Stomach (tissue), 4 donors: ENCODE measurements around the gene EBF3.

Experiments used
- CTCF ChIP-seq, 7 experiments: fragments of 450-650 bp in 4 of 7; fragments of 200-600 bp in 3 of 7; sonication (generic) in 3 of 7; IDR thresholded peaks; one replicate each; pipeline ENCODE4 v1.5.1; 2016 to 2019; ENCODE audit warnings: antibody characterized with exemption in 7 of 7, control low read depth in 2 of 7, mild to moderate bottlenecking in 1 of 7
- EP300 ChIP-seq: sonication (generic); formaldehyde crosslinking; IDR thresholded peaks from one replicate; pipeline ENCODE4 v1.6.1; 2017; ENCODE audit warnings: antibody characterized with exemption
- POLR2A ChIP-seq, 4 donors: fragments of 450-650 bp; IDR thresholded peaks; one replicate each; pipeline ENCODE4 v1.6.1; 2016; ENCODE audit warnings: antibody characterized with exemption in 4 of 4, control low read depth in 2 of 4, mild to moderate bottlenecking in 1 of 4, moderate library complexity in 1 of 4
- POLR2AphosphoS5 ChIP-seq, 3 donors: sonication (generic); formaldehyde crosslinking; IDR thresholded peaks; one replicate each; pipeline ENCODE4 v1.6.1; 2016; ENCODE audit warnings: antibody characterized with exemption in 3 of 3

GRCh38 chr10:129792141-129792540 is 171.9 kb downstream of the EBF3 start:
- TF ChIP-seq CTCF (IDR thresholded peaks at IDR 0.05) = no peak
- TF ChIP-seq POLR2A (IDR thresholded peaks at IDR 0.05) = no peak
- TF ChIP-seq POLR2AphosphoS5 (IDR thresholded peaks at IDR 0.05) = no peak
- no peak for TF ChIP-seq EP300
